DMS53 treated with DMSO at 0.1 percent for 48 hours (cell line): ENCODE measurements around the gene C1QL1.
"Not testable (repeated sequence)": the region's sequence is repeated elsewhere in the genome, so short reads cannot be mapped to it uniquely, and the experiment has no call there.

Experiments used
- DNase-seq: peaks from one replicate; lab custom pipeline; 2025; ENCODE audit not compliant: unreplicated experiment; lab: John Stamatoyannopoulos, UW

Gene C1QL1

GRCh38 chr17:44965481-44966234 lies 2.4 kb downstream of the C1QL1 start:
- DNase-seq, result no peak

- DNase-seq, result no peak
Observed at GRCh38 chr17:44961921-44962350, 6.2 kb downstream of the C1QL1 start.

- DNase-seq, result no peak
Observed at GRCh38 chr17:44960691-44961090, 7.4 kb downstream of the C1QL1 start.

GRCh38 chr17:44959821-44960531 lies 8.1 kb downstream of the C1QL1 start:
- DNase-seq, result no peak

- DNase-seq, result no peak
Observed at GRCh38 chr17:44956998-44957981, 10.8 kb downstream of the C1QL1 start.

GRCh38 chr17:44955674-44956425 lies 12.3 kb downstream of the C1QL1 start:
- no peak for DNase-seq

- DNase-seq, result no peak
Observed at GRCh38 chr17:44952946-44953475, 15.1 kb downstream of the C1QL1 start.

GRCh38 chr17:44948315-44948795 lies 19.7 kb downstream of the C1QL1 start:
- no peak for DNase-seq

GRCh38 chr17:44947461-44948314 lies 20.4 kb downstream of the C1QL1 start, which contains the start of gene KIF18B:
Gene KIF18B, minus strand, starts transcription at chr17:44947773. Its CDS starts 11,429 bp downstream, at chr17:44936344.
- DNase-seq, result peak; percentile 98

GRCh38 chr17:44945652-44946051 lies 22.5 kb downstream of the C1QL1 start:
- DNase-seq, result not testable (repeated sequence)

GRCh38 chr17:44942456-44942855 lies 25.6 kb downstream of the C1QL1 start:
- no peak for DNase-seq

- no peak for DNase-seq
Observed at GRCh38 chr17:44941712-44942331, 26.3 kb downstream of the C1QL1 start.

- no peak for DNase-seq
Observed at GRCh38 chr17:44940768-44941167, 27.3 kb downstream of the C1QL1 start.

GRCh38 chr17:44940317-44940716 lies 27.8 kb downstream of the C1QL1 start:
- DNase-seq, result no peak

- DNase-seq, result no peak
Observed at GRCh38 chr17:44935116-44935515, 33.0 kb downstream of the C1QL1 start.

- no peak for DNase-seq
Observed at GRCh38 chr17:44934745-44935105, 33.4 kb downstream of the C1QL1 start.

GRCh38 chr17:44933824-44934744 lies 34.0 kb downstream of the C1QL1 start:
- DNase-seq, result no peak

GRCh38 chr17:44932787-44933097 lies 35.4 kb downstream of the C1QL1 start:
- no peak for DNase-seq
